GM21619 (cell line): ENCODE data around the gene CRYBG1.
"Not testable (repeated sequence)": the region's sequence is repeated elsewhere in the genome, so short reads cannot be mapped to it uniquely, and the experiment has no call there.

Experiments
- ATAC-seq: cut with Tn5 transposase; IDR thresholded peaks from one replicate; pipeline ENCODE4 v1.9.1; 2021; ENCODE audit not compliant: unreplicated experiment

CRYBG1 gene

DNA sequence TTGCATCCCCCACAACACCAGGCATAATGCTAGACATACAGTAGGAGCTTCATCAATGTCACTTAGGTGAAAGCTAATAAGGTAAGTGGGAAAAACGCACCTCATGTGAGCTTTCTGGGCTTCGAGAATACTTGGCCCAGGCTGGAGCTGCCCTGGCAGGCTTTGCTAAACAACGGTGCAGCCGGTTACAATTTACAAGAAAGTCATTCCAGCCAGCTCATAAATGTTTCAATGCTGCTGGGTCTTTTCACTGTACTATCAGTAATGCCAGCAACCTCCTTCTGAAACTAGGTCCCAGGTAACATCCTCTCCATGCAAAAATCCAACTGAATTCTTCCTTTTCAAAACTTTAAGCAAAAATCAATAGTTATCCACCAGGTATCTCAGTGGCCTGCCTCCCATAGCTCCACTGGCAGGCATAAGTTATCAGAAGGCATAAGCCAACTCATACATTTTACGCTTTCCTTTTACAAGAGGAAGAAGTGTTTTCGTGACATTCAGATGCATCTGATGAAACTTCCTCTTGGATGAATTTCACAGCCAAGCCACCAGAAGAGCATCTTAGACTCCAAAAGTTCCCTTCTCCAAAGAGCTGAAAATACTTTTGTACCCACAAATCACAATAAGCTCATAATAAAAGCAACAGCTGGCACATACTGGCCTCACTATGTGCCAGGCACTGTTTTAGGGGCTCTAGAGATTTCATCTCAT is 212.5 kb downstream of the CRYBG1 start:
- ATAC-seq: no peak

DNA sequence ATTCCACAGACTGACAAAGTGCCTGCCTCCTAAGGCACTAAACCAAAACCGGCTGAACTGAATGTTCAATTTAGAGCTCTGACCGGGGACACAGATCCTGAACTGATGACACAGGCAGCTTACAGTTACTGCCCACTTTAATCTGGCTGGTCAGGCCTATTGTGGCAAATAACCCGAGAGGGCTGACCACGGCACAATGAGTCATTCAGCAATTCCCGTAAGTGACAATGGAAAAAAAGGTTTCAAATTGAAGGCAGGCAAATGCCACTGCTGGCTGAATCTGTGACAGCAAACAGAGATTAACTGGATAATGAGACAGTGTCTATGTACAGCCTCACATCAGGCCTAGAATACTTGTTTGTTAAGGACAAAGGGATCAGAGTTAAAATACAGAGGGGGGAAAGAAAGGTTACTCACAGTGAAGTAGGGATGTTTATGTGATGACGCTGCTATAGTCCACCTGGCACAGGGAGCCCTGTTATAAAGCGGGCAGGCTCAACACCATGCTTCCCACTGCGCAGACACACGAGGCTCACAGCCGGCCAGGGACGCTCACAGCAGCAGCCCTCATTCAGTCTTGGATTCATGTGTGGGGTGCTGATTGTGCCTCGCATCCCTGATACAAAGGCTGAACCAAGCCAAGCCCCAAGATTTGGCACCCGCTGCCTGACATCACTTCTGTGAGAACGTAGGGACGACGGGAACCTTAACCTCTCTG is 214.4 kb downstream of the CRYBG1 start:
- no peak for ATAC-seq

DNA sequence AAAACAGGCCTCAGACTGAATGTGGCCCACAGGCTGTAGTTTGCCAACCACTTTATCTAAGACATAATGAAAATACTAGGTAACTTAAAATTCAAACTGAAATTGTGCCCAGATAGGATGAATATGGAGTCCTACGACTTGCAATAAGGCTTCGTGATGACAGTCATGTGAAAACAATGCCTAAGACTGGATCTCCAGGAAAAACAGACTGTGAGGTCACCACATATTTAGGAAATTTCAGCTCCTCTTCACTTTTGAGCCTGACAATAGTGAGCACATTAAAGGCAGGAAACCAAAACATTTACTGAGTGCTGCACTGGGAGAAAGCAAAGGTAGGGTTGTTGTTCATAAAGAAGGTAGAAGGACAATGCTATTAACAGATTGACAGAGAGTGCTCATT is 218.8 kb downstream of the CRYBG1 start:
- no peak for ATAC-seq

DNA sequence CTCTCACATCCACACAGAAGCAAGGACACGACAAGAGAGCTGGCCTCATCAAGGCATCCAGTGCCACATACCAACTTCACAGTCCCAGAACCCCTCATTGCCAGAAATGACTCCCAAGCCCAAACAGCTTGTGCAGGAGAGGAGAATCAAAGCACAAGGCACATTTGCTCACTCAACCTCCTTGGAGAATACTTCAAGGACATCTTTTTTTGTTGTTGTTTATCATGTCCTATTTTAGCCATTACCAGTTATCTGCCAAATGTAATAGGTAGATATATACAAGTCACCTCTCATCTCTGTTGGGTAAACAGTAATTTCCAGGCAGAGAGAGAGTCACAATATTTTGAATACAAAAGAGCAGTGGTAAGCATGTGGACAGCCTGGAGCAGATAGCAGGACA is 221.0 kb downstream of the CRYBG1 start:
- no peak for ATAC-seq

DNA sequence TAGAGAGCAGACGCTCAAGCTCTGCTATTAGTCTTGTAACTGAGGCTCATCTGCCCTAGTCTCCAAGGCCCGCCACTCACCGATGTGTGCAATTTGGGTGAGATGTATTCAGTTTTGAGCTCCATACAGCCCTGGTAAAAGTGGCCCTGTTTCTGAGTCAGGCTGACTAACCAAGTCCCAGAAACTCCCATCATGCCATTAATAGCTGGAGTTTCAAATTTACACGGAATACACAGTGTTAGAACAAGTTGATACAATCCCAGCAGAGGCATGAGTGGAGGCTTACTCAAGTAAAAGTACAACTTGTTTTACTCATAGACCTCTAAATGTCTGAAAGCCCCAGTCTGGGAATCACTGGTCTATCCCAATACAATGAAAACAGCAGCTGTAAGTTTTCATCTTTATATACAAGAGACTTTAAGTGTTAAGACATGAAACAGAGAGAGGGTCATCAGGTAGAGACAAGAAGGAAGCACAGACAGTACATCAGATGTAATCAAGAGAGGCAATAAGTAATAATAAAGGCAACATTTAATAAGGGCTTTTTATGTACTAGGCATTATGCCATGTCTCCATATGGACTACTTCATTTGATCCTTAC is 226.4 kb downstream of the CRYBG1 start:
- no peak for ATAC-seq

DNA sequence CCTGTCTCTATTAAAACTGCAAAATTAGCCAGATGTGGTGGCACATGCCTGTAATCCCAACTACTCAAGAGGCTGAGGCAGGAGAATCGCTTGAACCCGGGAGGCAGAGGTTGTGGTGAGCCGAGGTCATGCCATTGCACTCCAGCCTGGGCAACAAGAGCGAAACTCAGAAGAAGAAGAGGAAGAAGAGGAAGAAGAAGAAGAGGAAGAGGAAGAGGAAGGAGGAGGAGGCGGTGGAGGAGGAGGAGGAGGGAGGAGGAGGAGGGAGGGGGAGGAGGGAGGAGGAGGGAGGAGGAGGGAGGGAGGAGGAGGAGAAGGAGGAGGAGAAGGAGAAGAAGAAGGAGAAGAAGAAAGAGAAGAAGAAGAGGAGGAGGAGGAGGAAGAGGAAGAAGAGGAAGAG is 228.4 kb downstream of the CRYBG1 start:
- not testable (repeated sequence) for ATAC-seq

DNA sequence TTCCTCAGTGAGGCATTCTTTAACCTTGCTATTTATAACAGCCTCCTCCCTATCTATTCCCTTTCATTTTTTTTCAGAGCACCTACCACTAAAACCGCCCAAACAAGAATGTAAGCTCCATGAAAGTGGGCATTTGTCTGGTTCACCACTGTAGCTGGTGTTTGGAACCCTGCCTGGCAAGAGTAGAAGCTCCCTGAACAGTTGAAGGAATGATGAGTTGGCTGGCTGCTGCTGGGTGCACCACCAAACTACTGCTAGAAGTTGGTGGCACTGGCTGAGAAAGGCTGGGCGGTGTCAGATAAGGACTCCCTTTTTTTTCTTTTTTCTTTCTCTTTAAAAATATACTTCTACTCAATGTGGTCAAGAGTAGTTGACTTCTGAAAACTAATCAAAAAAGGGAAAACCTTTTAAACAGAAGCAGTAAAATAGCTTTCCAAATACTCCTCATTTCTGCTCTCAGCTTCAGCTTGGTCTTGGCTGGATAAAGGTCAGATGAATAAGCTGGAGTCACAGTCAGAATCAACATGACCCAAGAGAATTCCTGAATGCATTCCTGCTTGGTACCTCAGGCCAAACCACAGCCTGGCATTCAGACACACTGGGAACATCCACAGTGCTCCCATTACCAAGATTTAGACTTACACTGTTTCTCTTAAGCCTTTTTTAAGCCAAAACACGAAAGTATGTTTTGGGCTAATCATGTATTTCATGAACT is 230.8 kb downstream of the CRYBG1 start:
- ATAC-seq: no peak

DNA sequence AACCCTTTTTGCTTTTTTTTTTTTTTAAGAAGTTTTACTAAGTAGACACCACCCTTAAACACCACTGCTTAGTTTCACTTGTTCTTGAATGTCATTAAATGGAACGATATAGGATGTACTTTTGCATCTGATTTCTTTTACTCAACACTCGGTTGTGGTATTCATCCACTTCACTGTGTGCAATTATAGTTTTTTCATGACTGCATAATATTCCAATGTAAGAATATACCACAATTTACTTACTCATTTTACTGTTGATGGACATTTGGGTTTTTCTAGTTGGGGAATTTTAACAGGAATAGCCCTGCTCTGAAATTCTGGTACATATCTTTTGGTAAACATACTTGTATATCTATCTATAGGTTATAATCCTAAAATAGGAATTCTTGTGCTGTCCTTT is 238.9 kb downstream of the CRYBG1 start:
- no peak for ATAC-seq

DNA sequence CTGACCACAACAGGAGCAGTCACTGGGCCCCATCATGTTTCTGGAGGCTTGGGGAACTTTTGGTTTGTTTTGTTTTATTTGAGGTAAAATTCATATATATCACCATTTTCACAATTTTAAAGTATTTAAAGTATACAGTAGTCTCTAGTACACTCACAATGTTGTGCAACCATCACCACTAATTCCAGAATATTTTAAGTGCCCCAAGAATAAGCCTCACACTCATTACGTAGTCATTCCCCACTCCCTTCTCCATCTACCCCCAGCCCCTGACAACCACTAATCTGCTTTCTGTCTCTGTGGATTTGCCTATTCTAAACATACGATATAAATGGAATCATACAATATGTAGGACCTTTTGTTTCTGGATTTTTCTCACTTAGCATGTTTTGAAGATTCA is 239.8 kb downstream of the CRYBG1 start:
- no peak for ATAC-seq

DNA sequence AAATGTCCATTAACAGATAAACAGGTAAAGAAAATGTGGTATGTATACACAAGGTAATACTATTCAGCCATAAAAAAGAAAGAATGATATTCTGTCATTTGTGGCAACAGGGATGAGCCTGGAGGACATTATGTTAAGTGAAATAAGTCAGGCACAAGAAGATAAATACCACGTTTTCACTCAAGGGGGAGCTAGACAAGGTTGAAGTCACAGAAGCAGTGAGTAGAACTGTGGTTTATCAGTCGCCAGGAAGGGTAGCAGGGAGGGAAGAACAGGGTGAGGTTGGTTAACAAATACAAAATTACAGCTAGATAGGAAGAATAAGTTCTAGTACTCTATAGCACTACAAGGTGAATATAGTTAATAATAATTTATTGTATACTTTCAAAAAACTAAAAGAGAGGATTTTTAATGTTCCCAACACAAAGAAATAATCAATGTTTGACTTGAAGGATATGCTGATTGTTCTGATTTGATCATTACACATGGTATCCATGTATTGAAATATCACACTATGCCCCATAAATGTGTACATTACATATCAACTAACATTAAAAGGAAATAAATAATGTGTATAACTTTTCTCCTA is 247.7 kb downstream of the CRYBG1 start:
- peak; percentile 82 for ATAC-seq

DNA sequence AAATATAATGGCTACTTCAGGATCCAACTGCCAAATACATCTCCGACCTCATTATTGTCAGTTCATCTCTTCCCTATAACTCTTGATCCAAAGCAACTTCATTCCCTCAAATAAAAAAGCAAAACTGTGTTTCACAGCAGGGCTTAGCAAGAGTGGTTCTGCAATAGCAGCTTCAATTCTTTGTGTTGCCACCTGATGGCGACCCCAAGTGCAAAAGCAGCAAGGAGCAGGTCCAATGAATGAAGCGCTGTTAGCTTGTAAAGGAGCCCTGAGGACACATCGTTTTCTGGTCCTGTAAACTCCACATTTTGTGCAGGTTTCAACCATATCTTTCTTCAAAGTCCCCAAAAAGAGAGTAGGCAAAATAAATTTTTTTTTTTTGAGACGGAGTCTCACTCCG is 249.2 kb downstream of the CRYBG1 start:
- ATAC-seq: no peak

DNA sequence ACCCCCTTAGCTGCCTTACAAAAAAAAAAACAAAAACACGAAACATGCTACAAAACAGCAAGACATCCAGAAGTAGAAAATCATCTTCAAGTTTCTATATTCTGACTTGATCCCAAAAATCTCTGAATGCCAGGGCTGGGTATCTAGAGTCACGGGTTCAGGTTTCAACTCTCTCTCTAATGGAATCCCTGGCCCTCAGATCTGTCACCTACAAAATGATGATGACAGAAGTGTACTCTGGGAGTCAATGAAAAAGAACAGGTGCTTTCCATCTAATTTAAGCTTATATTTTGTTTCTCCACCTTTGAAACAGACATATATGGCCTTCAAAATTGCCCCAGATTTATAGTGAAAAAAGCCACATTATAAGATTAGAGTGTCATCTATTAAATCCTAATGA is 250.5 kb downstream of the CRYBG1 start:
- no peak for ATAC-seq

DNA sequence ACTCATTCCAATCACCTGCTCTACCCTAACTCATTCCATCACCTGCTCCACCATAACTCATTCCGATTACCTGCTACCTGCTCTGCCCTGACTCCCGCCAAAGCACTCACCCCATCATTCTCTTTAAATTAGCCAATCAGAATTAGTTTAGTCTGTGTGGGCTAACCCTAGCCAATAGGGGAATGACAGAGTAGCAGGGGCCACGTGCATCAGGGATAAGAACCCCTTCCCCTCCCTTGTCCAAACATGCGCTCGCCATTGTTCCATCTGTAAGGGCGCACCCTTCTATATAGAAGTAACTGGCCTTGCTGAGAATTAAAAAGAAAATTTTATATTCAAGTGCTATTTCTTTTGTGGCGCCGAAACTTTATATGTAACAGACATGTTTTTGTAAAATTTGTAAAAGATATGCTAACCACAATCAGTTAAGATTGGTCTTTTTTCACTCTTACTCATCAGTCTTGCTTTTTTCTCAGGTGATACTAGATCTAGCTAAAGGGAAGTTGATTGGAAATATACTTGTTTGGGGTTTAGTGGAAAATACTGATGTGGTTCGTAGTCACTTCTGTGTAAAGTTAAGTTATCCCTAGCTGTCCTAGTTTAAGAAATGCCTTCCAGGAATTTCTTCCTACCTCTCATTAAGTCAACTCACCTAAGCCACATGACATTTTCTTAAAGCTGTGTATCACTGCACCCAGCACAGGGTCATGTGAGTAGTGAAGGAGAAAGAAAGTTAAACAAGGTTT is 252.3 kb downstream of the CRYBG1 start:
- no peak for ATAC-seq

DNA sequence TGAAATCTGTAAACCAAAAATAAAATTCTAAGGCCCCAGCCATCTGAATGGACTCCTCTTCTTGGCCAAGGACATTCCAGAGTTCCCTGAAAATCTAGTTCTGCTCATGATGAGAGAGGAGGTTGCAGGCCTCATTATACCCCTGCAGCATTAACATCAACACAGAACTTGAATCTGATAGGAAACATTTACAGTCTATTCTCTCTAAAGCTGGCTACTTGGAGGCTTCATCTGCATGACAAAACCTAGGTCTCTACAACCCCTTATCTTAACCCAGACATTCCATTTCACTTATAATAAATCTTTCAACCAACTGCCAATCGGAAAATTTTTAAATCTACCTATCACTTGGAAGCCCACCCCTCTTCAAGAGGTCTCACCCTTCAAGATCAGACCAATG is 253.1 kb downstream of the CRYBG1 start:
- no peak for ATAC-seq

DNA sequence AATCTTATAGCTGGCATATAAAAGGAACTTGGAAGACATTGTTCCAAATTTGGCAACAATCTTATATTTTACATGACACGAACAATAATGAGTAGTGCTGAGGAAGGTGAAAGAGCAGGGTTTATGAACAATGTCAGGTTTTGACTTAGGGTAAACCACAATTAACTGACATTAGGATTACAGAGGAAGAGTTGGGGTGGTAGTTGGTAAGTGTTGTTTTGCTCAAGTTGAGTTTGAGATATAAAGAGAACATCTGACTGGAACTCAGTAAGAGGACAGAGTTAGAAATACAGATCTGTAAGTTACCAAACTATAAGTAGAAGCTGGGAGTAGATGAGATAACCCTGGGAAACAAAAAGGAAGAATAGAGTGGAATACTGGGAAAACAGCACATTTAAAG is 253.6 kb downstream of the CRYBG1 start:
- ATAC-seq: no peak

DNA sequence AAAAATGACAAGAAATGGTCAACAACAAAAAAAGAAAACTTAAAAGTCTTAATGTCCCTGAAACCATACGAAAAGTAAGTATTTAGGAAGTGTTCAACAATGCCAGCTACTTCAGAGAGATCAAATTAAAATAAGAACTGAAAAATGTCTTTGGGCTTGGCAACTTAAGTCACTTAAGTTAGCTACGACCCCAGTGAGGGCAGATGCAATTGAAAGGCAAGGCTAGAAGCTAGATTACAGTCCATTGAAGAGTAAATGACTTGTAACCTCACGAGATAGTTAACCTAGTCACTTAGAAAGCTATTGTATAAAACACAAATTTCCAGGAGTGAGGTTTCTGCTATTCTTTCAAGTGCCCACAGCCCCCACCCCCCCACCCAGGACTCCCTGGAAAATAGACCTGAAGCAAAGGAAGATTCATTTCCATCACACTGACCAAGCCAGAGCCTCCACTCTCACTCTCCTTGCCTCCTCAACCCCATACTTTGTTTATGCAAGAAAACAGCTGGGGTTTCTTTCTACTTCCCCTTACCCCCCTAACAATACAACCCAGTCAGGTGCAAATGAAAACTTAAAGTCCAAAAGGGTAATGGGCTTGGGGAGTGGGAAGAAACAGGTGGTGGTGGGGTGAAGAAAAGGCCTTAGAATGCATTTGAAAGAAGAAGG is 254.2 kb downstream of the CRYBG1 start:
- ATAC-seq: no peak

DNA sequence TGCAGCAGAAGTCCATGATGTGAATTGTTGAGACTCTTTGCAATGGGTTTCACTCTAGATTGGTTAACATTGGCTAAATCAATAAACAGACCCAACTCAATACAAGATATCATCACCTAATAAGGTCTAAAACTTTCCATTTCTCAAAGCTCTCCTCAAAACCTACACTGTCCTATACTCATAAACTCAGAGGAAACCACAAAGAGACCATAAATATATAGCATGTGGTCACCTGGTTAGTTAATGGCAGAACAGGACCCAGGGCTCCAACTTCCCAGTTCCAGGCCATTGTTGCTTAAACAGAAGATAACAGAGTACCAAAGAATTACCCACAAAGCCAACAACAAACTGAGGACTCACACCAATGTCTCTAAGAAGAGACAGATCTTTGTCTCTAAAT is 256.8 kb downstream of the CRYBG1 start:
- peak; percentile 84 for ATAC-seq

DNA sequence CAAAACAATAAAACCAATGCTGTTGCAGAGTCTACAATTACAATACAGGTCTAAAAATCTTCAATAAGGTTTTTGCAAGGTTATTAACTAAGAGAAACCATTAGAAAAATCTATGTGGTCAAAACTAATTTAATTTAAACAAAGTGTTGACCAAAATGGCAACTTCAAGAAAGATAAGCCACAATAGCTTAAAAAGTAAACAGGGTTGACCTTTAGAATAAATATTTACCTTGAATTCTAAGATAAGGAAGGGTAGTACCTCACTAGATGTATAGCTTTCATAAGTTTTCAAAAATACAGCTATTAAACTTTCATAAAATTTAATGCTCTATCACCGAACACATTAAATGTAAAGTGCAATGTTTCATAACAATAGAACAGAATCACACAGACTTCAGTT is 257.3 kb downstream of the CRYBG1 start:
- no peak for ATAC-seq

DNA sequence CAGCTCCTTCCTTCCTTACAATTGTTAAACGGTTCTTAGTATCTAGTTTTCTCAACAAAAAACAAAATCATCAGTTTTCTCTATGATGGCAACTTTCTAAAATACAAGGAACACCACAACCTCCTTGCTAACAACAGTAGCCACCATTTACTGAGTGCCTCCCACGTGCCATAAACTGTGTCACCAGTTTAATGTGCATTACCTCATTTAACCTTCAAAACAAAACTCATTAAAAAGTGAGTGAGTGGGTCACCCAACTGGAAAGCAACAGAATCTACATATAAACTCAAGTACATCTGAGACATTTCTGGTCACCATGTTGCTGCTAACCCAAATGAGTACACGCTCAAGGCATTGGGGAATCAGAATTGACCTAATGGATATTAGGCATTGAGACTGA is 257.8 kb downstream of the CRYBG1 start:
- ATAC-seq: no peak

DNA sequence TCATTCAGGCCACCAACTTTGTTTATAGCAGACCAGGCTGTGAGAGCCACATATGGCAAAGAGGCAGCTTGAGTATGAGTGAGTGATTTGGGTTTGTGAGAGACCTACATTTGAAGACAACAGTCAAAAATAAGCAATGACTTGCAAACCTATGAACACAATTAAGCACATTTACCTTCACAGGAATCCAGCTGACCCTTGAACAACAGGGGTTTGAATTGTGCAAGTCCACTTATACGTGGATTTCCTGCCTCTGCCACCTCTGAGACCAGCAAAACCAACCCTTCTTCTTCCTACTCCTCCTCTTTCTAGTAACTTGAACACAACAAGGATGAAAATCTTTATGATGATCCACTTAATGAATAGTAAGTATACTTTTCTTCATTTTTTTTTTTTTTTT is 258.7 kb downstream of the CRYBG1 start:
- ATAC-seq: no peak
